ENCODE results near the gene RAB11FIP4. TPM values are rescaled to one million over a fixed set of nuclear protein-coding genes. Genes with fewer than 3 reads are reported as not detected.

Gene RAB11FIP4
- total and polyA plus RNA-seq, 2 experiments from 2014 or later = 8.8 to 23.4 TPM

DNA sequence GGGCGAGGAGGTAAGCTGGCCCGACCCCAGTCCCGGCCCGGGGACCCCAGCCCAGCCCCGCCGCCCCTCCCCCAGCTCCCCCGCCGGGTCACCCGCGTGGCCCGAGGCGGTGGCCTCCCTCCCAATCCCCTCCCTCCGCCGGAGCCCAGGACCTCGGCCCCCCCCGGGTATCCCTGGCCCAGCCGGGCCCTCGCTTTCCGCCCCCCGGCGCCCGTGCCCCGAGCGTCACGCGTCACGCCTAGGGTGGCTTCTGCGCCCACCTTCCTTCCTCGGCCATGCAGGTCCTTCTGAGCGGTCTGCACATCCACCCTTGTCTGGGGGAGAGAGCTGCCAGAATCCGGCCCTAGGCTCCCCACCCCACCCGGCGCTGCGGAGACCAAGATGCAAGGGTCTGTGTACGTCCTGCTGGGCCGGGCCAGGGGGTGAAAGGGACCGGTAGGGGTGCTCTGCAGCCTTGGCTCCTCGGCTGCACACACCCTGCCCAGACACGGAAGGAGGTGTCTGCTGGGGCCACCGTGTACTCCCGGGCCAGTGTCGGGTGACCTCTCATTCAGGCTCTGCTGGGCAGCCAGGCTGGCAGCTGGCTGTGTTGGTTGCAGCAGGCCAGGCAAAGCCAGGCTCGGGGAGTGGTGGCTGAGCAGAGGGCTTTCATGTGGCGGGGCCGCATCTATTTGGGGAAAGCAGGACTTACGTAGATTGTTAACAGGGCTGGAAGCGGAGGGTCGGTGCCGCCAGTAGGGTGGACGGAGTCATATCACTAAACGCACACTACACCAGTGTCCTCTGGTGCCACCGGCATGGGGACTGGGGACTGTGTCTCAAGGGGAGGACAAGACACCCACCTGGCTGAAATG is 754 bp downstream of the RAB11FIP4 start:
- Histone ChIP-seq H3K4me3 (peak overlapping the region; percentile 22), H3K9me3 (ENCODE audit: low read depth) (no peaks in the 10 kb centered on the region), H3K4me1 (ENCODE audit: low read depth) (no peaks in the 10 kb centered on the region), H3K27me3 (peaks cover 45% of the 10 kb centered on the region), H3K36me3 (no peaks in the 10 kb centered on the region), H3K27ac (no peak overlapping the region)
- DNase-seq (ENCODE audit: low read depth in 1 of 2, low spot score in 1 of 2) = no peak
- TF ChIP-seq, protein P1, sequence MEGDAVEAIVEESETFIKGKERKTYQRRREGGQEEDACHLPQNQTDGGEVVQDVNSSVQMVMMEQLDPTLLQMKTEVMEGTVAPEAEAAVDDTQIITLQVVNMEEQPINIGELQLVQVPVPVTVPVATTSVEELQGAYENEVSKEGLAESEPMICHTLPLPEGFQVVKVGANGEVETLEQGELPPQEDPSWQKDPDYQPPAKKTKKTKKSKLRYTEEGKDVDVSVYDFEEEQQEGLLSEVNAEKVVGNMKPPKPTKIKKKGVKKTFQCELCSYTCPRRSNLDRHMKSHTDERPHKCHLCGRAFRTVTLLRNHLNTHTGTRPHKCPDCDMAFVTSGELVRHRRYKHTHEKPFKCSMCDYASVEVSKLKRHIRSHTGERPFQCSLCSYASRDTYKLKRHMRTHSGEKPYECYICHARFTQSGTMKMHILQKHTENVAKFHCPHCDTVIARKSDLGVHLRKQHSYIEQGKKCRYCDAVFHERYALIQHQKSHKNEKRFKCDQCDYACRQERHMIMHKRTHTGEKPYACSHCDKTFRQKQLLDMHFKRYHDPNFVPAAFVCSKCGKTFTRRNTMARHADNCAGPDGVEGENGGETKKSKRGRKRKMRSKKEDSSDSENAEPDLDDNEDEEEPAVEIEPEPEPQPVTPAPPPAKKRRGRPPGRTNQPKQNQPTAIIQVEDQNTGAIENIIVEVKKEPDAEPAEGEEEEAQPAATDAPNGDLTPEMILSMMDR (IDR thresholded peaks at IDR 0.05; ENCODE audit: low read depth, low read length) = no peak

DNA sequence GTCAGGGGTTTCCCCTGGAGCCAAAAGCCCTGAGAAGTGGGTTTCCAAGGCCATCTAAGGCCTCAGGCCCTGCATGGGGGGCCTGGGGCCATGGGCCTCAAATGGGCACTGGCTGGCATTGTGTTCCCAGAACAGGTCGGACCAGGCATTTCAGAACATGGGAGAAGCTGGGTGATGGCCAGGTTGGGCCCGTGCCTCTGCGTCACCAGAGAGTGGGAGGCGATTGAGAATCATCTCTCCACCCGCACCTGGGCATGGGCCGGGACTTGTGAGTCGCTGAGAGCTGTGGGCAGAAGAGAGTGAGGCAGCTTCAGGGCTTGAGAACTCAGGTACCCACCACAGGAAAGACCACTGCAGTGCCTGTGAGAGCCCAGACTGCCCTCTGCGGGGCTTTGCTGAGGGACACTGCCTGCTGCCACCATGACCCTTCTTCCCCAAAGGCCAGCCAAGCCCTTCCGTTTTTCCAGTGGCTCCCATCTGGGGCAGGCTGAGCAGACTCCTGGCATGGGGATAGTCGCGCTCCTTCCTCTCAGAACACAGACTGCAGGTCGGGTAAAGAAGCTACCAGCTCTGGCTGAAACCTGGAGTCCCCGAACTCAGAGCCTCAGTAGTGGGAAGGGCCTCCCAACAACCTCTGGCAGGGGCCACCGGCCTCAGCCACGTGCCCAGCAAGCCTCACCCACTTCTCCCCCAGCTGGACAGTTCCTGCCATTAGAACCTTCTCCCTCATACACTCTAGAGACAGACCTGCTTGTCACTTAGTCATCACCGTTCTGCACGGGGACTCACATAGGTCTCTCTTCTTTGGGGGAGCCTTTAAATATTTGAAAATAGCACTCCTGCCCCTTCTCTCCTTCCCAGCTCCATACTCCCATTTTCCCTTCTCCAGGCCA is 1.6 kb downstream of the RAB11FIP4 start:
- DNase-seq (ENCODE audit: low read depth in 1 of 2, low spot score in 1 of 2) = no peak
- no peaks in the 10 kb centered on the region for H3K9me3 ChIP-seq (ENCODE audit: low read depth)
- no peaks in the 10 kb centered on the region for H3K36me3 ChIP-seq
- no peak overlapping the region for H3K4me3 ChIP-seq
- no peak overlapping the region for H3K27ac ChIP-seq
- H3K27me3 ChIP-seq = peaks cover 45% of the 10 kb centered on the region
- TF ChIP-seq, protein P1 (IDR thresholded peaks at IDR 0.05; ENCODE audit: low read depth, low read length) = no peak
- H3K4me1 ChIP-seq (ENCODE audit: low read depth) = no peaks in the 10 kb centered on the region

DNA sequence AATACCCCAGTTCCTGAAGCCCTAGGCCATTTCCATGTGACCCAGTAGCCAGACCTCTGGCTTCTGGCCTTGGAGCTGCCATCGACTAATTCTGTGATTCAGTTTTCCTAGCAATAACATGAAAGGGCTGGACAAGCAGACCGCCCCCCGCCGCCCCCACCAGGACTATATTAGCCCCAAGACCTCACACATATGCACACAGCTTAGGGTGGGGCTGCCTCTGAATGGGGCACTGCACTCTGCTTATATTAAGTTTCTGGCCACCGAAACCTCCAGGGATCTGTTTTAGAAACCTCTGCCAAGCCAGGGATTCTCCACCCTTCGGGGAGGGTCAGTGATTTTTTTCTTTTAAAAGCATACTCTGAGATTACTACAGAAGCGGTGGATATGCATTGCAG is 2.3 kb downstream of the RAB11FIP4 start:
- no peaks in the 10 kb centered on the region for H3K9me3 ChIP-seq (ENCODE audit: low read depth)
- H3K36me3 ChIP-seq = no peaks in the 10 kb centered on the region
- peaks cover 45% of the 10 kb centered on the region for H3K27me3 ChIP-seq
- H3K4me1 ChIP-seq (ENCODE audit: low read depth) = no peaks in the 10 kb centered on the region
- H3K4me3 ChIP-seq = no peak overlapping the region
- TF ChIP-seq, protein P1 (IDR thresholded peaks at IDR 0.05; ENCODE audit: low read depth, low read length) = no peak
- no peak for DNase-seq (ENCODE audit: low read depth in 1 of 2, low spot score in 1 of 2)
- H3K27ac ChIP-seq = no peak overlapping the region

DNA sequence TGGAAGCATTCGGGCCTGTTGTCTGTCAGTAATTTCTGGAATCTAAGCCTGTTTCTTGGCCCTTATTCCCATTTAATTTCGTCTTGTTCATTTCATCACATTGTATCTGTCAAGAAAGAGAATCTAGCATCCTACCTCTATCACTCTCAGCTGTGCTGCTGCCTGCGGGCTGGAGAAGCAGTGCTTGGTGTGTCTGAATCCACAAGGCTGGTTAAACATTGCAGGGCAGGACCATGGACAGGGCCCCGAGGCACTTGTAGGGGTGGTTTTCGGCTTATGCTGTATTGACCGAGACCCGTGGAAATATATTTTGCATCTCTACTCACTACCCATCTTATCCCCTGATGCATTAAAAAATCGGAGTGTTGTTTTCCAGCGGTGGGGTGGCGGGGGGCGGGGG is 3.1 kb downstream of the RAB11FIP4 start:
- DNase-seq (ENCODE audit: low read depth in 1 of 2, low spot score in 1 of 2) = peak; percentile 85 to 94
- Histone ChIP-seq H3K4me3 (no peak overlapping the region), H3K36me3 (no peaks in the 10 kb centered on the region), H3K27ac (no peak overlapping the region), H3K9me3 (ENCODE audit: low read depth) (no peaks in the 10 kb centered on the region), H3K4me1 (ENCODE audit: low read depth) (no peaks in the 10 kb centered on the region), H3K27me3 (peaks cover 45% of the 10 kb centered on the region)
- TF ChIP-seq, protein P1 (IDR thresholded peaks at IDR 0.05; ENCODE audit: low read depth, low read length) = no peak

DNA sequence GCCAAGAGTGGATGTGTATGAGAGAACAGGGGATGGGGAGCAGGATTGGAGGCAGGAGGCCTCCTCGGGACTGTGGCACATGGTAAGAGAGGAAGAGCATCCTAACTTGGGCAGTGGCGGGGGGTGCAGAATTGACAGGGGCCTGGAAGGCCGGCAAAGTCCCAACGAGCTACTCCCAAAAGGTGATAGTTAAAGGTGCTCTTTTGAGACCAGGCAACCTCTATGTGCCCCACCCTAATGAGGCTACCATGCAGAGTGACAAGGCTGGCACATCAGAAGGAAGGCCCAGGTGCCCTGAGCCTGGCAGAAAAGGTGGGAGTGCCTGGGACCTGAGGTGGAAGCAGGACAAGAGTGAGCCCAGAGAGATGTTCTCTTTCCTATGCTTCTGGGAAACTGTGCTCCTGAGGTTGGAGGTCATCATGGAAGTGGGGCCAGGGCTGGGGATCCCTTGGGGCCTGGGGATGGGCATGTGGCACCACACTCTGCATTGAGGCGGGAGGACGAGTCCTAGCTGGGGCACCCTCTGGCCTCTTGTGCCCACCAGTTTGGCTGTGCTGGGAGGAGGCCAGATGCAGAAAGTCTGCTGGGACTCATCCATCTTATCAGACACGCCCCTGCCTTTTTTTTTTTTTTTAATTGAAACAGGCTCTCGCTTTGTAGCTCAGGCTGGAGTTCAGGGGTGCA is 5.9 kb downstream of the RAB11FIP4 start:
- TF ChIP-seq, protein P1 (IDR thresholded peaks at IDR 0.05; ENCODE audit: low read depth, low read length) = no peak
- H3K36me3 ChIP-seq = no peaks in the 10 kb centered on the region
- no peak overlapping the region for H3K27ac ChIP-seq
- H3K4me1 ChIP-seq (ENCODE audit: low read depth) = no peaks in the 10 kb centered on the region
- DNase-seq (ENCODE audit: low read depth in 1 of 2, low spot score in 1 of 2) = no peak
- H3K27me3 ChIP-seq = peaks cover 18% of the 10 kb centered on the region
- H3K4me3 ChIP-seq = no peak overlapping the region
- no peaks in the 10 kb centered on the region for H3K9me3 ChIP-seq (ENCODE audit: low read depth)

Measured in cardiac muscle cell (in vitro differentiated cells and primary cell).